ENCODE results near the gene ARF1.

DNA sequence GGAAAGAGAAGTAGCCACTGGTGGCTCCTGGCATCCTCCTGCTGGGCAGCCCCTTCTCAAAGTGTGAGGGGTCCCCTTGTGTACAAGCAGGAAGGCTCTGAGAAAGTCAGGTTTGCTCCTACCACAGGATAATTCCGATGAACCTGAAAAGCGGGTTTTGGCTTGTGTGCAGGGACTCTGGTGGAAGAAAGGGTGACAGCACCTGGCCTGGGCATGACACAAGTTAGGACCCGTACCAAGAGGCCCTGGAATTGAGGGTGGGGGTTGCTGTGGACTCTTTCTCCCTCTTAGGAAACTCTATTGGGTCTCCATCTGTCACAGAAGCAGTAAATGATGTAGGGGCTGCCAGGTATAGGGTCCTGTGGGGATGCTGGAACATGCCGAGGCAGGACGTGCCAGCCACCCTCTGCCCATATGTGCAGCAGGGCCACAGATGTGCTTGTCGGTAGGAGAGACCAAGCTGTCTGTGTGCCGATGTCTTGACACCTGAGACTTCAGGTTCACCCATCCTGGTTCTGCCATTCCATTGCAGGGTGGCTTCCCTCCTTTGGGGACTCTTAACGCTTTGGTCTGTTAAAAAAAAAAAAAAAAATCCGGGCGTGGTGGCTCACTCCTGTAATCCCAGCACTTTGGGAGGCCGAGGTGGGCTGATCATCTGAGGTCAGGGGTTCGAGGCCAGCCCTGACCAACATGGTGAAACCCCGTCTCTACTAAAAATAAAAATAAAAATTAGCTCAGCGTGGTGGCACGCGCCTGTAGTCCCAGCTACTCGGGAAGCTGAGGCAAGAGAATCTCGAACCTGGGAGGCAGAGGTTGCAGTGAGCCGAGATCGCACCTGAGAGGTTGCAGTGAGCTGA lies 10.8 kb downstream of the ARF1 start:
- TF ChIP-seq POLR2A (IDR thresholded peaks at IDR 0.05) (no peak), POLR2AphosphoS5 (IDR thresholded peaks at IDR 0.05) (no peak)
- TF ChIP-seq, protein P1, sequence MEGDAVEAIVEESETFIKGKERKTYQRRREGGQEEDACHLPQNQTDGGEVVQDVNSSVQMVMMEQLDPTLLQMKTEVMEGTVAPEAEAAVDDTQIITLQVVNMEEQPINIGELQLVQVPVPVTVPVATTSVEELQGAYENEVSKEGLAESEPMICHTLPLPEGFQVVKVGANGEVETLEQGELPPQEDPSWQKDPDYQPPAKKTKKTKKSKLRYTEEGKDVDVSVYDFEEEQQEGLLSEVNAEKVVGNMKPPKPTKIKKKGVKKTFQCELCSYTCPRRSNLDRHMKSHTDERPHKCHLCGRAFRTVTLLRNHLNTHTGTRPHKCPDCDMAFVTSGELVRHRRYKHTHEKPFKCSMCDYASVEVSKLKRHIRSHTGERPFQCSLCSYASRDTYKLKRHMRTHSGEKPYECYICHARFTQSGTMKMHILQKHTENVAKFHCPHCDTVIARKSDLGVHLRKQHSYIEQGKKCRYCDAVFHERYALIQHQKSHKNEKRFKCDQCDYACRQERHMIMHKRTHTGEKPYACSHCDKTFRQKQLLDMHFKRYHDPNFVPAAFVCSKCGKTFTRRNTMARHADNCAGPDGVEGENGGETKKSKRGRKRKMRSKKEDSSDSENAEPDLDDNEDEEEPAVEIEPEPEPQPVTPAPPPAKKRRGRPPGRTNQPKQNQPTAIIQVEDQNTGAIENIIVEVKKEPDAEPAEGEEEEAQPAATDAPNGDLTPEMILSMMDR (IDR thresholded peaks at IDR 0.05): no peak
